Esophagus squamous epithelium (tissue), 5 donors: ENCODE measurements around the gene PTPRM. TPM values are rescaled to one million over a fixed set of nuclear protein-coding genes. Genes with fewer than 3 reads are reported as not detected.

Source experiments
- DNase-seq: peaks from one replicate; lab custom pipeline; 2025; lab: John Stamatoyannopoulos, UW
- H3K27ac ChIP-seq, 4 donors: fragments of 200-600 bp; sonication (generic); one replicate each; pipeline ENCODE4 v1.5.1; 2016 to 2019; ENCODE audit warnings: mild to moderate bottlenecking in 1 of 4
- H3K27me3 ChIP-seq, 4 donors: fragments of 200-600 bp; sonication (generic); 1 replicate in 3 of 4; 2 replicates in 1 of 4; pipeline versions ENCODE4 v1.5.1 to v1.6.0; 2017 to 2021; ENCODE audit warnings: antibody characterized with exemption in 1 of 4
- H3K36me3 ChIP-seq, 3 donors: fragments of 200-600 bp; sonication (generic); one replicate each; pipeline ENCODE4 v1.5.1; 2016 to 2019
- H3K4me1 ChIP-seq, 3 donors: fragments of 200-600 bp; sonication (generic); one replicate each; pipeline ENCODE4 v1.5.1; 2017 to 2019
- H3K4me3 ChIP-seq, 4 donors: fragments of 200-600 bp; sonication (generic); 1 replicate in 3 of 4; 2 replicates in 1 of 4; pipeline ENCODE4 v1.5.1; 2016 to 2019; ENCODE audit warnings: mild to moderate bottlenecking in 2 of 4, moderate library complexity in 1 of 4
- H3K9me3 ChIP-seq, 3 donors: fragments of 200-600 bp; sonication (generic); one replicate each; pipeline ENCODE4 v1.5.1; 2016 to 2019
- POLR2A ChIP-seq, 4 donors: fragments of 450-650 bp; IDR thresholded peaks; one replicate each; pipeline ENCODE4 v1.6.1; 2017; ENCODE audit warnings: antibody characterized with exemption in 4 of 4, mild to moderate bottlenecking in 4 of 4, moderate library complexity in 3 of 4
- WGBS, 2 donors: methylation state at CpG; one replicate each; pipeline ENCODE4 v1.1.5; 2018; 5-methylcytosine and 5-hydroxymethylcytosine counted together
- intact Hi-C: fragments of 100-400 bp; cut with DNase I; formaldehyde crosslinking; loops from one replicate; pipeline ENCODE4 v1.15.0; 2022
- total RNA-seq, 4 donors: library from RNA; depleted of rRNA; stranded (reverse); fragments of >200 nt; gene quantifications; one replicate each; pipeline ENCODE4 v1.1.0, GENCODE V29; 2016
- TF ChIP-seq, protein P1 (sequence below), 6 experiments: fragments of 450-650 bp in 4 of 6; fragments of 200-600 bp in 2 of 6; sonication (generic) in 2 of 6; IDR thresholded peaks; one replicate each; pipeline ENCODE4 v1.5.1; 2016 to 2019; ENCODE audit warnings: antibody characterized with exemption in 6 of 6, mild to moderate bottlenecking in 4 of 6, moderate library complexity in 4 of 6
- donor health status: DM: yes; HTN: yes; CAD: no.

PTPRM gene
- total RNA-seq, 4 donors from 2014 or later: 6.5 to 38.7 (median 11.1) TPM

GRCh38 chr18:7740821-7741220, 173.7 kb downstream of the PTPRM start:
- TF ChIP-seq POLR2A (IDR thresholded peaks at IDR 0.05): no peak
- TF ChIP-seq, protein P1, sequence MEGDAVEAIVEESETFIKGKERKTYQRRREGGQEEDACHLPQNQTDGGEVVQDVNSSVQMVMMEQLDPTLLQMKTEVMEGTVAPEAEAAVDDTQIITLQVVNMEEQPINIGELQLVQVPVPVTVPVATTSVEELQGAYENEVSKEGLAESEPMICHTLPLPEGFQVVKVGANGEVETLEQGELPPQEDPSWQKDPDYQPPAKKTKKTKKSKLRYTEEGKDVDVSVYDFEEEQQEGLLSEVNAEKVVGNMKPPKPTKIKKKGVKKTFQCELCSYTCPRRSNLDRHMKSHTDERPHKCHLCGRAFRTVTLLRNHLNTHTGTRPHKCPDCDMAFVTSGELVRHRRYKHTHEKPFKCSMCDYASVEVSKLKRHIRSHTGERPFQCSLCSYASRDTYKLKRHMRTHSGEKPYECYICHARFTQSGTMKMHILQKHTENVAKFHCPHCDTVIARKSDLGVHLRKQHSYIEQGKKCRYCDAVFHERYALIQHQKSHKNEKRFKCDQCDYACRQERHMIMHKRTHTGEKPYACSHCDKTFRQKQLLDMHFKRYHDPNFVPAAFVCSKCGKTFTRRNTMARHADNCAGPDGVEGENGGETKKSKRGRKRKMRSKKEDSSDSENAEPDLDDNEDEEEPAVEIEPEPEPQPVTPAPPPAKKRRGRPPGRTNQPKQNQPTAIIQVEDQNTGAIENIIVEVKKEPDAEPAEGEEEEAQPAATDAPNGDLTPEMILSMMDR (IDR thresholded peaks at IDR 0.05): no peak
- WGBS, 2 donors: 42 to 48% methylated on average over 3 of the region's 3 CpGs
- no peaks in the 10 kb centered on the region for H3K36me3 ChIP-seq
- H3K4me3 ChIP-seq: no peak overlapping the region
- H3K4me1 ChIP-seq: peaks cover 0 to 20% (median 4%) of the 10 kb centered on the region in 3 donors
- intact Hi-C loops: loop anchor here (10.0 kb wide), 1 partner anchor 466 kb away; no protein-coding TSS in a partner anchor
- no peaks in the 10 kb centered on the region for H3K27me3 ChIP-seq
- DNase-seq: no peak
- no peaks in the 10 kb centered on the region for H3K9me3 ChIP-seq
- H3K27ac ChIP-seq: peak overlapping the region in 2 of 4 donors; percentile 3 to 41

- TF ChIP-seq, protein P1 (IDR thresholded peaks at IDR 0.05): no peak
- no peak for TF ChIP-seq POLR2A (IDR thresholded peaks at IDR 0.05)
- Histone ChIP-seq H3K4me3 (no peak overlapping the region), H3K27me3 (no peaks in the 10 kb centered on the region), H3K27ac (peak overlapping the region in 1 of 4 donors; percentile 41), H3K36me3 (no peaks in the 10 kb centered on the region), H3K4me1 (peaks cover 0 to 20% (median 4%) of the 10 kb centered on the region in 3 donors), H3K9me3 (peaks cover 0 to 3% (median 0%) of the 10 kb centered on the region in 3 donors)
- intact Hi-C loops: loop anchor here (10.0 kb wide), 1 partner anchor 467 kb away; no protein-coding TSS in a partner anchor
- DNase-seq: no peak
These were observed 174.5 kb downstream of the PTPRM start for GRCh38 chr18:7741640-7742039.

DNA sequence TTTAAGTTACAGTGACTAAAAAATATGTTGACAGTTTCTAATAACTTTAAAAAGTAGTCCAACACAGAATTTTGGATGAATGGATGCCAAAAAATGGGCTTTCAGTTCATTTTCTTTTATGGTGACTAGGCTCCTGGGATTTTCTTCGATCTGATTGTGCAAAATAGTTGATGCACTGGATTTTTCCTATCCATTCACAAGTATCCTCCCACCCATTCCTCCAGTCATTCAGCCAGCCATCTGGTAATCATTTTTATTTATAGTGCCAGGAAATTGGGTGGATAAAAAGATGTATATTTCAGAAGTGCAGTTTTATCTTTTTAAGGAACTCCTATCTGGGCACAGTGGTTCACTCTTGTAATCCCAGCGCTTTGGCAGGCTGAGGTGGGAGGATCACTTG, 175.1 kb downstream of the PTPRM start:
- 68 to 71% methylated on average over 2 of the region's 2 CpGs for WGBS, 2 donors
- peaks cover 0 to 3% (median 0%) of the 10 kb centered on the region in 3 donors for H3K9me3 ChIP-seq
- H3K27ac ChIP-seq: peak overlapping the region in 1 of 4 donors; percentile 27
- no peak overlapping the region for H3K4me3 ChIP-seq
- no peak for TF ChIP-seq POLR2A (IDR thresholded peaks at IDR 0.05)
- TF ChIP-seq, protein P1 (IDR thresholded peaks at IDR 0.05): no peak
- H3K27me3 ChIP-seq: no peaks in the 10 kb centered on the region
- DNase-seq: no peak
- H3K4me1 ChIP-seq: peaks cover 0 to 23% (median 4%) of the 10 kb centered on the region in 3 donors
- intact Hi-C loops: loop anchor here (10.0 kb wide), 1 partner anchor 467 kb away; no protein-coding TSS in a partner anchor
- H3K36me3 ChIP-seq: no peaks in the 10 kb centered on the region

GRCh38 chr18:7743256-7743655, 176.1 kb downstream of the PTPRM start:
- Histone ChIP-seq H3K4me3 (no peak overlapping the region), H3K4me1 (peaks cover 0 to 30% (median 4%) of the 10 kb centered on the region in 3 donors), H3K27ac (no peak overlapping the region), H3K27me3 (no peaks in the 10 kb centered on the region), H3K36me3 (no peaks in the 10 kb centered on the region), H3K9me3 (peaks cover 0 to 3% (median 0%) of the 10 kb centered on the region in 3 donors)
- intact Hi-C loops: loop anchor here (10.0 kb wide), 1 partner anchor 468 kb away; no protein-coding TSS in a partner anchor
- WGBS, 2 donors: 47 to 67% methylated on average over 1 of the region's 1 CpG
- no peak for DNase-seq
- TF ChIP-seq POLR2A (IDR thresholded peaks at IDR 0.05): no peak
- TF ChIP-seq, protein P1 (IDR thresholded peaks at IDR 0.05): no peak

DNA sequence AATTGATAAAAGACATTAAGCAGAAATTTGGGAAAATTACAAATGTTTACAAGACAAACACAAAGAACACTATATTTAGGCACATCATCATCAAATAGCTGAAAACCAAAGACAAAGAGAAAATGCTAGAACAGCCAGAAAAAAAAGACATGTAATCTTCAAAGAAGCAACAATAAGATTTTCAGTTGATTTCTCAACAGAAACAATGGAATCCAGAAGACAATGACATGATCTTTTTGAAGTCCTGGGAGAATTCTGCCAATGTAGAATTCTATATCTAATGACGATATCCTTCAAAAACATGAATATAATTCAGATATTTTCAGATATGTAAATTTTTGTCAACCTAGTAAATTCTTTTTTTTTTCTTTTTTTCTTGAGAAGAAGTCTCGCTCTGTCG, 179.0 kb downstream of the PTPRM start:
- WGBS, 2 donors: 91 to 95% methylated on average over 3 of the region's 3 CpGs
- no peak overlapping the region for H3K27ac ChIP-seq
- no peak for DNase-seq
- peaks cover 0 to 51% (median 12%) of the 10 kb centered on the region in 3 donors for H3K4me1 ChIP-seq
- no peaks in the 10 kb centered on the region for H3K36me3 ChIP-seq
- intact Hi-C loops: loop anchor here (10.0 kb wide), 1 partner anchor 471 kb away; no protein-coding TSS in a partner anchor
- H3K27me3 ChIP-seq: no peaks in the 10 kb centered on the region
- H3K4me3 ChIP-seq: no peak overlapping the region
- peaks cover 0 to 3% (median 0%) of the 10 kb centered on the region in 3 donors for H3K9me3 ChIP-seq
- TF ChIP-seq POLR2A (IDR thresholded peaks at IDR 0.05): no peak
- TF ChIP-seq, protein P1 (IDR thresholded peaks at IDR 0.05): no peak
